IPS-20b (cell line): ENCODE results near the gene FSTL1.

Experiments
- H3K27ac ChIP-seq: one replicate; pipeline ENCODE4 v1.5.1; 2013; ENCODE audit warnings: low read length
- H3K27me3 ChIP-seq: 2 replicates; pipeline ENCODE4 v1.6.1; 2013; ENCODE audit warnings: mild to moderate bottlenecking, low read length, inconsistent platforms; ENCODE audit not compliant: insufficient read depth
- H3K36me3 ChIP-seq: 2 replicates; pipeline ENCODE4 v1.6.1; 2013; ENCODE audit warnings: low read depth, mild to moderate bottlenecking, inconsistent platforms, low read length, moderate library complexity; ENCODE audit not compliant: insufficient read depth
- H3K4me1 ChIP-seq: 2 replicates; pipeline ENCODE4 v1.6.1; 2013; ENCODE audit warnings: mild to moderate bottlenecking, control low read depth, inconsistent platforms, low read length, moderate library complexity; ENCODE audit not compliant: insufficient read depth
- H3K4me3 ChIP-seq: 2 replicates; pipeline ENCODE4 v1.5.1; 2013; ENCODE audit warnings: mild to moderate bottlenecking, low read length, inconsistent platforms
- H3K9ac ChIP-seq: 2 replicates; pipeline ENCODE4 v1.6.1; 2013; ENCODE audit warnings: low read depth, mild to moderate bottlenecking, inconsistent platforms, low read length, moderate library complexity
- H3K9me3 ChIP-seq: 2 replicates; pipeline ENCODE4 v1.6.1; 2013; ENCODE audit warnings: mild to moderate bottlenecking, low read depth, low read length, inconsistent platforms; ENCODE audit not compliant: insufficient read depth

The FSTL1 gene

DNA sequence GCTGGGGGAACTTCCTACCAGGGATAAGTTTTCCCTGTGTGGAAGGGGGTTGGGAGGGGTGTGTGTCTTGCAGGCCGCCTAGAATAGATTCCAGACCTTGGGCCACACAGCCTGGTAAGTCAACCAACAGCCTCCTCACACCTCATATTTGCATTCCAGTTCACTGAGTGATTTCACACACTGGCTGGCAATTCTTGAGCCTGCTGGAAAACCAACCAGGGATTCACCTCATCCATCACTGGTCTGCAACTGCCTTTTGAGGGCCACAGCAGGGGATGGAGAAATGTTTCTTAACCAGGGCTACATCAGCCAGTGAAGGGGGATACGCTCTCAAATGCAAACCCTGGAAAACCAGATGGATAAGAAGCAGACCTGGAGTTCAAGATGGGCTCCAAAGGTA is 2.0 kb downstream of the FSTL1 start:
- Histone ChIP-seq H3K27ac (no peak overlapping the region), H3K36me3 (peaks cover 37% of the 10 kb centered on the region), H3K9me3 (no peaks in the 10 kb centered on the region), H3K4me3 (peak overlapping the region; percentile 92), H3K9ac (peak overlapping the region; percentile 88; the same call in 1 of the 2 replicates), H3K27me3 (peaks cover 6% of the 10 kb centered on the region; the same call in 1 of the 2 replicates), H3K4me1 (peaks cover 36% of the 10 kb centered on the region)

DNA sequence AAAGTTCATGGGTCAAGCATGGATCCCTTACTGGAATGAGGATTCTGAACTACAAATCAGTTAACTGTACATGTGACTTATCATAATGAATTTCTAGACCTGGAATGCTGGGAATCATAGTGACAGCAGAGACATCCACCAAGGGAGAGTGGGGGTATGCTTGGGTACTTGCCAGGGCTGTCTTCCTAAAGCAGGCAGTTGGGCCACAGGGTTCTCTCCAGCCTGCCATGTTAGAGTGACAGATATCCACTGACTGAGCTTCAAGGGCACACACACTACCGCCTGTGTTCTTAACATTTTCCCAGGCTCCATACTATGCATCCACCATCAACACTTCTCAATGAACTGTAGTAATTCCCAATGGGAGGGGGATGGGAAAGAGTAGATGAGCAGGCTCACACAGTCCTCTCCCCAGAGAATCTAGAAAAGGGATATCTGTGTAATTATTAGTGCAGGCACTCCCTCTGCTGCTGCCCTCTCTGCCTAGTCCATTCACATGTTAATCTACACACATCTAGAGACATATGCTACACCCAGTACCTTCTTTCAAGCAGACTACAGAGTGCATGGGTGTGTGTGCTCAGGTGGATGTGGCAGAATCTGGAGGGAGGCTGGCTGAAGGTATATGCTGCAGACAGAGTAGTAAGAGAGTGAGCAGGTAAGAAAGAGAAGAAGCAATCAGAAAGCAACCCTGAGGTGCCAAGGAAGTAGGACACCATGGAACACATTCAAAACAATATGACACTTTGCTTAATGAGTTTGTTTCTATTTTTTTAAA is 3.7 kb downstream of the FSTL1 start:
- Histone ChIP-seq H3K4me3 (0 out of 2 replicates have a peak overlapping the region, but pooled peaks have one; percentile 1), H3K4me1 (peaks cover 32% of the 10 kb centered on the region), H3K27me3 (peaks cover 2% of the 10 kb centered on the region; the same call in 1 of the 2 replicates), H3K9me3 (no peaks in the 10 kb centered on the region), H3K9ac (0 out of 2 replicates have a peak overlapping the region, but pooled peaks have one; percentile 9), H3K27ac (no peak overlapping the region), H3K36me3 (peaks cover 37% of the 10 kb centered on the region)

DNA sequence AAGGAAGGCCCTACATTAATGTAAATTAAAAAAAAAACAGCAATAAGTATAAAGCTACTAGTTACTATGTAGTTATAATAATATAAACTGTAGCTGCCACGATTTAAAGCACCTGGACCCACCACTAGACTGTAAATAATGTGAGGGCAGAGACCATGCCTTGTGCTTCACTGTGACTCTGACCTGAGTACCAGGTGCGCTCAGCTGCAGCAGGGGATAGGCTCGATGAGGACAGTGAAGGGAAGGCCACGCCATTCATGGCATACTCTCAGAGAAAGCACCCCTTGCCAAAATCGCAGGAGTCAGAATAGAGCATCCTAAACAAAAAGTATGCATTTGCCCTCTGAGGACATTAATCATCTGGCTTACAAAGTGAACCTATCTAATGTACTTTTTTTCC is 5.1 kb downstream of the FSTL1 start:
- Histone ChIP-seq H3K27ac (no peak overlapping the region), H3K4me3 (no peak overlapping the region), H3K9ac (no peak overlapping the region), H3K36me3 (peaks cover 51% of the 10 kb centered on the region), H3K4me1 (peaks cover 30% of the 10 kb centered on the region), H3K9me3 (no peaks in the 10 kb centered on the region), H3K27me3 (no peaks in the 10 kb centered on the region)

DNA sequence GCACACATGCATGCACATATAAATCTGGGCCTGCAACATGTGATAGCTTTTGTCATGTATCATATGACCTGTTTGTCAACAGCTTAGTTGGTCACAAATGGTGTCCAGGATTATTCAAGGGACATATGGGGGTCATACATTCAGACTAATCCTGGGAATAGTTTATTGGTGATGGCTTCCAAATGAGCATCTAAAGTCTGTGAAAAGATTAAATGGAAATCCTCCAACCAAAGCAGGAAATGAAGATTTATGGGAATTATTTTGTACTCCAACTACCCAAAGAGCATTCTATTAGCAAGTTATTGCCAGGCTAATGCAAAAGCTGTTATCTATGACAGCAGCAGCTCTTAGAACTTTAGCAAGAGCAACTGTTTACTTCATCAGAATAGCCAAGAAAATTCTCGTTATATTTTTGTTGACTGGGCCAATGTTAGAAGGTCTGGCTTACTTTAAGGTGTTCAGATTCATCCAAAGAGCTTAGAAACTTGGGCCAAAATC is 7.1 kb downstream of the FSTL1 start:
- Histone ChIP-seq H3K4me1 (peaks cover 20% of the 10 kb centered on the region), H3K4me3 (no peak overlapping the region), H3K9ac (no peak overlapping the region), H3K36me3 (peaks cover 68% of the 10 kb centered on the region), H3K27ac (no peak overlapping the region), H3K27me3 (no peaks in the 10 kb centered on the region), H3K9me3 (no peaks in the 10 kb centered on the region)

DNA sequence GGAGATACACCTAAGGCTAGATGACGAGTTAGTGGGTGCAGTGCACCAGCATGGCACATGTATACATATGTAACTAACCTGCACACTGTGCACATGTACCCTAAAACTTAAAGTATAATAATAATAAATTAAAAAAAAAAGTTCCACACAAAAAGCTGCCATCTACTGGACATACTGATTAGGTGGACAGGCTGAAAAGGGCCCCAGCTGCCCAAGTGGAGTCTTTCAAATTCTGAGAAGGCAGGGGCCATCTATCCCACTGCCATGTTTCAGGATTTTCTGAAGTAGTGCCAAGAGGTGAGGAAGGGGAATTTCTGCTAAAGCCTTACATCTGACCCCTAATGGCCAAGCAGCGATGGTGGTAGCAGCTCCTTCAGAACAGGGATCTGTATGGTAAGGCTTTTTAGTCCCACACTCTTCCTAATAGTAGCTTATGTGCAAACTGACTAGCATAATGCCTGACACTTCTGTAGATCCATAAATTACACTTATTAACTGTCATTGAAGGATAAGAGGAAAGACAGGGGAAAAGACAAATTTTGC is 7.7 kb downstream of the FSTL1 start:
- no peaks in the 10 kb centered on the region for H3K27me3 ChIP-seq
- no peaks in the 10 kb centered on the region for H3K9me3 ChIP-seq
- H3K9ac ChIP-seq = no peak overlapping the region
- H3K36me3 ChIP-seq = peaks cover 74% of the 10 kb centered on the region
- H3K27ac ChIP-seq = no peak overlapping the region
- H3K4me1 ChIP-seq = peaks cover 14% of the 10 kb centered on the region; the same call in 1 of the 2 replicates
- H3K4me3 ChIP-seq = no peak overlapping the region

DNA sequence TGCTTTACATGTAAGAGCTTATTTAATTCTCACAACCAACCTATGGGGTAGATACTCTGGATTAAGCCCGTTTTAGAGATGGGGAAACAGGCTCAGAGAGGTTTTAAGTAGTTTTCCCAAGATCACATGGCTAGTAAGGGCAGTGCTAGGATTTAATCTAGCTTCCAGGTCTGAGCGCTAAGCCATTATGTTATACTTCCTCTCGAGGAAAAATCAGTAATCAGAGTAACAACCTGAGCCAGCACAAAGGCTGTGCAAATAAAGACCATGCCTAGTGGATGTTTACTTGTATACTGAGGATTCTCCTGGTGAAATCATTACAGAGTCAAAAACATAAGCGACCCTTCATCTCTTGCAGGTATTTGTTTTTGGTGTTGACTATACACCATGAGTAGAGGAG is 9.0 kb downstream of the FSTL1 start:
- Histone ChIP-seq H3K36me3 (peaks cover 77% of the 10 kb centered on the region), H3K9me3 (no peaks in the 10 kb centered on the region), H3K27ac (no peak overlapping the region), H3K4me3 (no peak overlapping the region), H3K4me1 (peaks cover 15% of the 10 kb centered on the region), H3K27me3 (no peaks in the 10 kb centered on the region), H3K9ac (no peak overlapping the region)

DNA sequence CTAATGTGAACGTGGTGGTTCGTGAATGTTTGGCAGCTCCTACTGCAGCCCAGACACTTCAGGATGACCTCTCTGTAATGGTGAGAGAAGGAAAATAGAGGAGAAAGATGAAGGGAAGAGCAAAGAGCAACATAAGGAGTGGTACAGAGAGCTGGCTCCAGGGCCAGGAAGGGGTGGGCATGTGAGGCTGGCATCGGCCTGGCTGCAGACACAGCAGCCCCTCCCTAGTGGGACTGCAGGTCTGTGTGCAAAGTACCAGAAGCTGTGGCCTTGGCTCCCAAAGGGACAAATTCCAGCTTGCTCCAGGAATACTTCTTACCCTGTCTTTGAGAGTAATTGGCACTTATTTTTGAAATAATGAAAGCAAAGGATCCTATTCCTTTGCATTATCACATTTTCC is 10.0 kb downstream of the FSTL1 start:
- H3K27ac ChIP-seq = no peak overlapping the region
- H3K9ac ChIP-seq = no peak overlapping the region
- H3K4me1 ChIP-seq = peaks cover 24% of the 10 kb centered on the region

DNA sequence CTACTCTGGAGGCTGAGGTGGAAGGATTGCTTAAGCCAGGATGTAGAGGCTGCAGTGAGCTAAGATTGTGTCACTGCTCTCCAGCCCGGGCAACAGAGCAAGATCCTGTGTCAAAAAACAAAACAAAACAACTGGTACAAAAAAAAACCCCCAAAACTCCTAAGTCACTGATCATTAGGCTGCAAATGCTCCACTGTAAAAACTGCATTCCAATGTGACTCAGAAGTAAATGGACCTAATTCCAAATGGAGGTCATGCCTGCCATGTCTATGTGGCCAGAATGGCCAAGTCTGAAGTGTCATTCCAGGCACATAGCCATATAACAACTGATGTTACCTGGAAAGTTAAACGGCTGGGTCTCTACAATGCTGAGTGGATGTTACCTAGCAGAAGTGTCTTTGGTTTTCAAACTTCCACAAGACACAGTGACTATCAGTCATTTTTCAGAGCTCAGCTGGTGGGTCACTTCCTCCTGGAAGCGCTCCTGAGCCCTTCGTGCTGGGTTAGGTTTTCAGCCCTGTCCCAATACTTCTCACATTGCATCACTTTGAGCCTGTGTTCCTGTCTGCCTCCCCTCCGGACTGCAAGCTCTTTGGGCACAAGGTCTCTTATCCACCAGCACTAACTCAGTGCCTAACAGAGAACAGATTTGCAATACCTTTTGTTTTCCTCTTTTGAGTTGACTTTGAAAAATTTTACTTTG is 10.6 kb downstream of the FSTL1 start:
- H3K9me3 ChIP-seq = no peaks in the 10 kb centered on the region
- no peak overlapping the region for H3K27ac ChIP-seq
- peaks cover 66% of the 10 kb centered on the region for H3K36me3 ChIP-seq
- H3K27me3 ChIP-seq = no peaks in the 10 kb centered on the region
- H3K9ac ChIP-seq = no peak overlapping the region
- H3K4me3 ChIP-seq = no peak overlapping the region
- peaks cover 29% of the 10 kb centered on the region for H3K4me1 ChIP-seq

More for the DNA sequence above, 10.0 kb downstream of the FSTL1 start:
- Histone ChIP-seq H3K36me3 (peaks cover 68% of the 10 kb centered on the region), H3K27me3 (no peaks in the 10 kb centered on the region), H3K9me3 (no peaks in the 10 kb centered on the region), H3K4me3 (no peak overlapping the region)

DNA sequence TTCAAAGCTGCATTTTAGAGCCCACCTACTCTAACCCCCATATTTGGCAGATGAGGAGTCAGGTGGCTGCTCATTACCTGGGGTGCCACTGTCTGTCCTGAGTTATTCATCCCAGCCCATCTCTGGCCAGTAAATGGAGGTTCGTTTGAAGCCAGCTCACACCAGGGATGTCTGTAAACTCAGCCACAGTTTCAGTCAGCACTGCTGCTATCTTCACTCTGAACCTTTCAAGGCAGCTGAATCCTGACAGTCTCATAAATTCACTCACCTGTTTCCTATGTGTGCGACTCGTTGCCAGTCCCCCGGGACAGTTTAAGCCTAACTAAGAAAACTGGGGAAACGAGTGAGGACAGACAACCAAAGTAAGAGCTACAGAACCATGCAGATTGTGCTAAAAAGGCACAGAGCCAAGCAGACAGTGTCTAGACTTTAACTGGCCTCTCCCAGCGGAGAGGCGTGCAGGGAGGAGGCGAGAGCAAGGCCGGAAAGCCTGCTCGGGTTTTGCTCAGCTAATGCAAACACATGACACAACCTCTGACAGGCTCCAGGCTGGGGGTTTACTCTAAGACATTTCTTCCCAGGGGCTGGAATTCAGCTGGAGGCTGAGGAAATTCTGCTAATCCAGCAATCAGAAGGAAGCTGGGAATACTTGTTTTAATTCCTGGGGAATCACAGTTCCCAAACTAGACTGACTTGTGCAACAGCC is 12.0 kb downstream of the FSTL1 start:
- Histone ChIP-seq H3K4me1 (peaks cover 27% of the 10 kb centered on the region), H3K27ac (no peak overlapping the region), H3K4me3 (no peak overlapping the region), H3K27me3 (no peaks in the 10 kb centered on the region), H3K9me3 (no peaks in the 10 kb centered on the region), H3K36me3 (peaks cover 66% of the 10 kb centered on the region), H3K9ac (no peak overlapping the region)

DNA sequence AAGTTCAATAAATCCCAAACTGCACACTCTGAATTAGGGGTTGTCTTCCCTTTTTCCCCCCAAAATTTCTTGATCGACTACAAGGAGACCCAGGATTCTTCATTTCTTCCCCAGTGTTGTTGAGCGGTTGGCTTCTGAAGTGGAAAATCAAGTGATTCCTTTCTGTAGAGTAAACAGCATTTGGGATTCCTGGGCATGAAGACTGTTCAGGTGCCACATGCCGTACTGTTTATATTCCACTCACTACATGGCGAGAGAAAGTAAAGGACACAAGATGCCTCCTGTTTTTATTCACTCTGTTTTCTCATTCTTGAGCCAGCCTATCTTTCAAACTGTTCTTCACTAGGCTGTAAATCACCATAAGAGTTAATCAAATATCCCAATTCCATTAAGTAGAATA is 12.6 kb downstream of the FSTL1 start:
- Histone ChIP-seq H3K9ac (no peak overlapping the region), H3K27me3 (no peaks in the 10 kb centered on the region), H3K4me1 (peaks cover 26% of the 10 kb centered on the region), H3K9me3 (no peaks in the 10 kb centered on the region), H3K36me3 (peaks cover 67% of the 10 kb centered on the region), H3K4me3 (no peak overlapping the region), H3K27ac (no peak overlapping the region)

DNA sequence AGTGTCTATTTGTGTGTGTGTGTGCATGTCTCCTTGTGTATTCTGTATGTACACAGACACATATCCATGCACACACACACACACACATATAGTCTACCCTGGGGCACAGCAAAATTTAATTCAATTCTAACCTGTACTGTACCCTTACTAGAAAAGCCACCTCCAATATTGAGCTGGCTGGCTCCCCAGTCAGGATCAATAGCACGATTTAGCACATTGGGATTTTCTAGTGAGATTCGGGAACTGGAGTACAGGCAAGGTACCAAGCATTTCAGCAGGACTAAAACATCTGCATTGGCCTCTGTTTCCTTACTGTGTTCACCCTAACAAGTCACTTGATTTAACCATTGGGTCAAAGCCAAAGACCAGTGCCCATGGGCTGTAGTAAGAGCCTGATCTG is 13.2 kb downstream of the FSTL1 start:
- H3K4me1 ChIP-seq = peaks cover 32% of the 10 kb centered on the region
- H3K27me3 ChIP-seq = no peaks in the 10 kb centered on the region
- H3K4me3 ChIP-seq = no peak overlapping the region
- H3K36me3 ChIP-seq = peaks cover 67% of the 10 kb centered on the region
- H3K9me3 ChIP-seq = no peaks in the 10 kb centered on the region
- no peak overlapping the region for H3K27ac ChIP-seq
- H3K9ac ChIP-seq = no peak overlapping the region
